Suprapubic skin (tissue), 3 donors: ENCODE data around the gene USP31.

Experiments used
- CTCF ChIP-seq, 2 donors: fragments of 200-600 bp in 1 of 2; fragments of 450-650 bp in 1 of 2; sonication (generic) in 1 of 2; IDR thresholded peaks; one replicate each; pipeline ENCODE4 v1.5.1; 2016 to 2019; ENCODE audit warnings: antibody characterized with exemption in 2 of 2, mild to moderate bottlenecking in 1 of 2, moderate library complexity in 1 of 2
- EP300 ChIP-seq: sonication (generic); formaldehyde crosslinking; IDR thresholded peaks from one replicate; pipeline ENCODE4 v1.6.1; 2017; ENCODE audit warnings: antibody characterized with exemption
- POLR2A ChIP-seq, 2 donors: fragments of 450-650 bp; IDR thresholded peaks; one replicate each; pipeline ENCODE4 v1.6.1; 2017; ENCODE audit warnings: antibody characterized with exemption in 2 of 2, mild to moderate bottlenecking in 2 of 2, moderate library complexity in 2 of 2

GRCh38 chr16:23058576-23058975, 90.7 kb downstream of the USP31 start:
- no peak for TF ChIP-seq CTCF (IDR thresholded peaks at IDR 0.05)
- TF ChIP-seq EP300, result no peak
- TF ChIP-seq POLR2A (IDR thresholded peaks at IDR 0.05), result no peak
